H1 (cell line): ENCODE results near the gene GRK3.

ENCODE experiments used
- FOSL1 ChIP-seq: IDR thresholded peaks from 2 replicates; pipeline ENCODE4 v1.6.1; 2011; ENCODE audit warnings: mild to moderate bottlenecking, low read depth, low read length, moderate library complexity; ENCODE audit not compliant: insufficient read depth
- POLR2AphosphoS5 ChIP-seq: IDR thresholded peaks from 2 replicates; pipeline ENCODE4 v1.6.1; 2011; ENCODE audit warnings: low read depth, low read length
- SP2 ChIP-seq: IDR thresholded peaks from 2 replicates; pipeline ENCODE4 v1.6.1; 2012; ENCODE audit warnings: mild to moderate bottlenecking, low read length, inconsistent platforms
- TF ChIP-seq, protein P1 (sequence below), 3 experiments: IDR thresholded peaks; 1 replicate in 2 of 3; 2 replicates in 1 of 3; pipeline versions ENCODE4 v1.5.1 to v1.6.1; 2011; ENCODE audit warnings: low read length in 3 of 3, mild to moderate bottlenecking in 3 of 3, inconsistent platforms in 2 of 3, low read depth in 1 of 3, moderate library complexity in 1 of 3; ENCODE audit not compliant: insufficient read depth in 1 of 3; ENCODE audit errors: control extremely low read depth in 1 of 3

DNA sequence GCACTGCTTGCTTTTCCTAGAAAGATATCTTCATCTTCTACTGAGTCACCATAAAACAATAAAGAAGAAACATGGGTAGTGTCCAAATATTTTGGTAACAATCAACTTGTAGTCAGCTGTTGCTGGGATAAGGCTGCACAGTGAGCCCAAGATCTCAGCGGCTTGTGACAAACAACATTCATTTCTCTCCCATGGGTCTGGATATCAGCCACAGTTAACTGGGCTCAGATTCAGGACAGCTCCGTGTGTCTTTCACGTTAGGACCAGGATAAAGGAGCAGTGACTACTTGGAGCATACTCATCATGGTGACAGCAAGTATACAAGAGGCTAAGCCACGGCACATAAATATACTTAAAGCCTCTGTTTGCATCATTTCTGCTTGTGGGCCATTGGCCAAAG lies 27.9 kb upstream of the GRK3 start:
- TF ChIP-seq POLR2AphosphoS5 (no peak), SP2 (no peak), FOSL1 (no peak)
- TF ChIP-seq, protein P1, sequence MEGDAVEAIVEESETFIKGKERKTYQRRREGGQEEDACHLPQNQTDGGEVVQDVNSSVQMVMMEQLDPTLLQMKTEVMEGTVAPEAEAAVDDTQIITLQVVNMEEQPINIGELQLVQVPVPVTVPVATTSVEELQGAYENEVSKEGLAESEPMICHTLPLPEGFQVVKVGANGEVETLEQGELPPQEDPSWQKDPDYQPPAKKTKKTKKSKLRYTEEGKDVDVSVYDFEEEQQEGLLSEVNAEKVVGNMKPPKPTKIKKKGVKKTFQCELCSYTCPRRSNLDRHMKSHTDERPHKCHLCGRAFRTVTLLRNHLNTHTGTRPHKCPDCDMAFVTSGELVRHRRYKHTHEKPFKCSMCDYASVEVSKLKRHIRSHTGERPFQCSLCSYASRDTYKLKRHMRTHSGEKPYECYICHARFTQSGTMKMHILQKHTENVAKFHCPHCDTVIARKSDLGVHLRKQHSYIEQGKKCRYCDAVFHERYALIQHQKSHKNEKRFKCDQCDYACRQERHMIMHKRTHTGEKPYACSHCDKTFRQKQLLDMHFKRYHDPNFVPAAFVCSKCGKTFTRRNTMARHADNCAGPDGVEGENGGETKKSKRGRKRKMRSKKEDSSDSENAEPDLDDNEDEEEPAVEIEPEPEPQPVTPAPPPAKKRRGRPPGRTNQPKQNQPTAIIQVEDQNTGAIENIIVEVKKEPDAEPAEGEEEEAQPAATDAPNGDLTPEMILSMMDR (IDR thresholded peaks at IDR 0.05; ENCODE audit: control extremely low read depth in 1 of 3, insufficient read depth in 1 of 3, low read depth in 1 of 3, low read length in 3 of 3): no peak
